DND-41 (cell line): ENCODE data around the gene GRM5.
A peak's percentile ranks its signal among the peaks of the same experiment; 100 is the strongest.

ENCODE experiments used
- ATAC-seq: fragments of 200-7000 bp; cut with Tn5 transposase; 3 replicates; pipeline ENCODE4 v1.9.1; 2021; ENCODE audit warnings: low read depth; ENCODE audit not compliant: insufficient read depth
- DNase-seq: peaks from one replicate; pipeline ENCODE4 v3.0.0-alpha.2; 2020
- H2AFZ ChIP-seq: 2 replicates; pipeline ENCODE4 v1.6.0; 2012; ENCODE audit warnings: low read depth, low read length
- H3K27ac ChIP-seq: 2 replicates; pipeline ENCODE4 v1.5.1; 2012; ENCODE audit warnings: low read length, inconsistent platforms
- H3K27me3 ChIP-seq: fragments of 200-600 bp; sonication (generic); 2 replicates; pipeline ENCODE4 v1.6.0; 2012; ENCODE audit warnings: low read length, mild to moderate bottlenecking, inconsistent platforms; ENCODE audit not compliant: insufficient read depth, poor library complexity
- H3K36me3 ChIP-seq: 2 replicates; pipeline ENCODE4 v1.5.1; 2012; ENCODE audit warnings: low read length, inconsistent platforms; ENCODE audit not compliant: insufficient read depth
- H3K4me1 ChIP-seq: 2 replicates; pipeline ENCODE4 v1.5.1; 2012; ENCODE audit warnings: mild to moderate bottlenecking, low read length; ENCODE audit not compliant: insufficient read depth
- H3K4me2 ChIP-seq: 2 replicates; pipeline ENCODE4 v1.6.0; 2012; ENCODE audit warnings: mild to moderate bottlenecking, moderate library complexity, low read length, inconsistent platforms; ENCODE audit not compliant: insufficient read depth
- H3K4me3 ChIP-seq, 2 experiments: fragments of 200-600 bp in 1 of 2; shearing (Covaris generic) in 1 of 2; 2 replicates each; pipeline ENCODE4 v1.5.1; 2012 to 2016; ENCODE audit warnings: inconsistent platforms in 2 of 2, low read length in 2 of 2, mild to moderate bottlenecking in 2 of 2, low read depth in 1 of 2, moderate library complexity in 1 of 2
- H3K79me2 ChIP-seq: 2 replicates; pipeline ENCODE4 v1.6.0; 2012; ENCODE audit warnings: low read length, inconsistent platforms; ENCODE audit not compliant: insufficient read depth
- H3K9ac ChIP-seq: 2 replicates; pipeline ENCODE4 v1.6.0; 2012; ENCODE audit warnings: low read depth, mild to moderate bottlenecking, inconsistent platforms, low read length, moderate library complexity
- H3K9me3 ChIP-seq: 2 replicates; pipeline ENCODE4 v1.5.1; 2012; ENCODE audit warnings: low read length, moderate library complexity, mild to moderate bottlenecking, inconsistent platforms; ENCODE audit not compliant: insufficient read depth, severe bottlenecking
- H4K20me1 ChIP-seq: 2 replicates; pipeline ENCODE4 v1.6.0; 2012; ENCODE audit warnings: low read length; ENCODE audit not compliant: insufficient read depth
- EZH2 ChIP-seq: IDR thresholded peaks from 3 replicates; pipeline ENCODE4 v1.6.1; 2012; ENCODE audit warnings: borderline replicate concordance, low read depth, mild to moderate bottlenecking, moderate library complexity, low read length, inconsistent platforms; ENCODE audit not compliant: severe bottlenecking
- TF ChIP-seq, protein P1 (sequence below): IDR thresholded peaks from 2 replicates; pipeline ENCODE4 v1.5.1; 2012; ENCODE audit warnings: borderline replicate concordance, low read length, moderate library complexity, mild to moderate bottlenecking; ENCODE audit not compliant: poor library complexity, severe bottlenecking; ENCODE audit errors: extremely low read depth

Gene GRM5

DNA sequence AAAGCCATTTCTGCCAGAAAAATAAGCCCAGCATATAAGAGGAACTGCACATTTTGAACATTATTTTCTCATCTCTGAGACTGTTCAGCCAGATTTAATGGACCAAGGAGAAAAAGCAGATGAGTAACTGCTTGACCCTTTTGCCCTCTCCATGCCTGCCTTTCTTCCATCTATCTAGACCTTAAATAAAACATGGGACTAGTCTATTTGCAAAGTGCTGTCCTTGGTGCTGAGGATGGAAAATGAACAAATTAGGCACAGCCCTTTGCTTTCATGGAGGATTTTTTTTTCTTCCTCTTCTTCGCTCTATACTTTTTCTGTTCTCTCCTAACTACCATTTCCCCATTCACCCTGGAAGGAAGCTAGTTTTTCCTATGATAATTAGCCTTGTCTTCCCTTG, 361.3 kb downstream of the GRM5 start:
- H3K4me1 ChIP-seq, result no peaks in the 10 kb centered on the region
- DNase-seq (no peak), ATAC-seq (peak; percentile 58; the same call in 1 of the 3 replicates)
- H3K27me3 ChIP-seq, result no peaks in the 10 kb centered on the region
- H3K27ac ChIP-seq, result no peak overlapping the region
- no peaks in the 10 kb centered on the region for H3K79me2 ChIP-seq
- no peak overlapping the region for H3K4me2 ChIP-seq
- H3K4me3 ChIP-seq, result no peak overlapping the region
- no peaks in the 10 kb centered on the region for H3K36me3 ChIP-seq
- H3K9me3 ChIP-seq, result no peaks in the 10 kb centered on the region
- H4K20me1 ChIP-seq, result no peaks in the 10 kb centered on the region
- no peak overlapping the region for H3K9ac ChIP-seq
- no peak overlapping the region for H2AFZ ChIP-seq
- TF ChIP-seq, protein P1, sequence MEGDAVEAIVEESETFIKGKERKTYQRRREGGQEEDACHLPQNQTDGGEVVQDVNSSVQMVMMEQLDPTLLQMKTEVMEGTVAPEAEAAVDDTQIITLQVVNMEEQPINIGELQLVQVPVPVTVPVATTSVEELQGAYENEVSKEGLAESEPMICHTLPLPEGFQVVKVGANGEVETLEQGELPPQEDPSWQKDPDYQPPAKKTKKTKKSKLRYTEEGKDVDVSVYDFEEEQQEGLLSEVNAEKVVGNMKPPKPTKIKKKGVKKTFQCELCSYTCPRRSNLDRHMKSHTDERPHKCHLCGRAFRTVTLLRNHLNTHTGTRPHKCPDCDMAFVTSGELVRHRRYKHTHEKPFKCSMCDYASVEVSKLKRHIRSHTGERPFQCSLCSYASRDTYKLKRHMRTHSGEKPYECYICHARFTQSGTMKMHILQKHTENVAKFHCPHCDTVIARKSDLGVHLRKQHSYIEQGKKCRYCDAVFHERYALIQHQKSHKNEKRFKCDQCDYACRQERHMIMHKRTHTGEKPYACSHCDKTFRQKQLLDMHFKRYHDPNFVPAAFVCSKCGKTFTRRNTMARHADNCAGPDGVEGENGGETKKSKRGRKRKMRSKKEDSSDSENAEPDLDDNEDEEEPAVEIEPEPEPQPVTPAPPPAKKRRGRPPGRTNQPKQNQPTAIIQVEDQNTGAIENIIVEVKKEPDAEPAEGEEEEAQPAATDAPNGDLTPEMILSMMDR, result no peak
- no peak for TF ChIP-seq EZH2

DNA sequence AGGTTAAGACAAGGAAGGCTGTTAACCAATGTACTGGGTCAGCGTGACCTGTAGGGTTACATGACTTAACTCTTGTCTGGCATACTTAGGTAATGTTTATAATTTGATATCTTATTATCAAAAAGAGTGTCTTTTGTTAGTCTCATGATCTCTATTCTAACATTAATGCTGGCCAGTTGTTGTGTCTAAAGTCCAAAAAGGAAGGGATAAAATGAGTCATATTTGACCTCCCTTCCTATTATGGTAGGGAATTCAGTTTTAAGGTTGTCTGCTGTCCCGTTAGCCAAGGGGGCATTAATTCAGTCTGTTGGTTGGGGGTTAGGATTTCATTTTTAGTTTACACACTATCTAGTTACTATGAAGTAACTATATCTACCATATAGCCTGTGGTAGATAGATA, 364.0 kb downstream of the GRM5 start:
- Histone ChIP-seq H2AFZ (no peak overlapping the region), H3K27me3 (no peaks in the 10 kb centered on the region), H3K36me3 (no peaks in the 10 kb centered on the region), H3K9ac (no peak overlapping the region), H3K9me3 (no peaks in the 10 kb centered on the region), H3K4me2 (no peak overlapping the region), H3K4me3 (no peak overlapping the region), H3K79me2 (no peaks in the 10 kb centered on the region), H4K20me1 (no peaks in the 10 kb centered on the region), H3K27ac (no peak overlapping the region), H3K4me1 (no peaks in the 10 kb centered on the region)
- no peak for DNase-seq
- no peak for ATAC-seq
- TF ChIP-seq EZH2, result no peak
- TF ChIP-seq, protein P1, result no peak

DNA sequence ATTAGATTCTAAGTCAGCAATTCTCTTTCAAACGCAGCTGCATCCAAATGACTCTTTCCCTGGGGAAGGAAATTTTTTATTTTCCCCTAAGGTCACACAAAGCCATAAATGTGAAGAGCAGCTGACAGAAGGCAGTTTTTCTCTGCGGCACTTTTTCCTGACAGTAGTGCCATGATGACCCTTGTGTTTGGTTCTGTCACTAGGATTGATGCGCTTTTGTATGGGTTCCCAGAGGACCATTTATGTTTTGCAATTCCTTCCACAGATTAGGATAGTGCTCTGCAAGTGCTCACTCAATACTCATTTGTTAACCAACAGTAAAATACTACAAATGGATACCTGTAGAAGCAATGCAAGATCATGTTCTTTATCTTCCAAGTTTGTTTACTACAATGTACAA, 368.6 kb downstream of the GRM5 start:
- no peak for DNase-seq
- H3K4me3 ChIP-seq, result no peak overlapping the region
- no peak for ATAC-seq
- H3K9me3 ChIP-seq, result no peaks in the 10 kb centered on the region
- H3K9ac ChIP-seq, result no peak overlapping the region
- no peak for TF ChIP-seq EZH2
- TF ChIP-seq, protein P1, result no peak
- no peak overlapping the region for H3K27ac ChIP-seq
- no peaks in the 10 kb centered on the region for H3K79me2 ChIP-seq
- no peaks in the 10 kb centered on the region for H3K4me1 ChIP-seq
- no peaks in the 10 kb centered on the region for H3K36me3 ChIP-seq
- H2AFZ ChIP-seq, result no peak overlapping the region
- H3K4me2 ChIP-seq, result no peak overlapping the region
- no peaks in the 10 kb centered on the region for H4K20me1 ChIP-seq
- H3K27me3 ChIP-seq, result no peaks in the 10 kb centered on the region
